ENCODE data around the gene GPNMB. TPM values are rescaled to one million over a fixed set of nuclear protein-coding genes. Genes with fewer than 3 reads are reported as not detected.

GPNMB gene
- total RNA-seq, 2 experiments from 2014 or later = 1.2 to 1.5 TPM

GRCh38 chr7:23226844-23227450, 19.6 kb upstream of the GPNMB start:
- ChIA-PET POLR2A (interaction anchor here (1.1 kb wide), 1 partner anchor 9 kb away, joined by 3 read pairs; no protein-coding TSS in a partner anchor), CTCF (no interaction called here)
- no peak for TF ChIP-seq CTCF (IDR thresholded peaks at IDR 0.05)
- ATAC-seq (no peak), DNase-seq (no peak)
- H3K27me3 Mint-ChIP-seq = peaks cover 6% of the 10 kb centered on the region
- no peaks in the 10 kb centered on the region for H3K9me3 Mint-ChIP-seq
- no peak overlapping the region for H3K4me3 Mint-ChIP-seq
- H3K27ac Mint-ChIP-seq = no peak overlapping the region
- intact Hi-C loops (cut with micrococcal nuclease) = no loop called here
- no peaks in the 10 kb centered on the region for H3K4me1 Mint-ChIP-seq (ENCODE audit: low read depth)
- no peaks in the 10 kb centered on the region for H3K36me3 Mint-ChIP-seq (ENCODE audit: low read depth)

GRCh38 chr7:23228412-23228811, 18.2 kb upstream of the GPNMB start:
- H3K4me1 Mint-ChIP-seq (ENCODE audit: low read depth) = no peaks in the 10 kb centered on the region
- peaks cover 6% of the 10 kb centered on the region for H3K27me3 Mint-ChIP-seq
- H3K27ac Mint-ChIP-seq = no peak overlapping the region
- no peaks in the 10 kb centered on the region for H3K36me3 Mint-ChIP-seq (ENCODE audit: low read depth)
- no peak overlapping the region for H3K4me3 Mint-ChIP-seq
- DNase-seq (no peak), ATAC-seq (no peak)
- no peaks in the 10 kb centered on the region for H3K9me3 Mint-ChIP-seq
- ChIA-PET POLR2A (interaction anchor here (1.1 kb wide), 1 partner anchor 10 kb away, joined by 3 read pairs; no protein-coding TSS in a partner anchor), CTCF (interaction anchor here (0.7 to 1.4 kb wide), 2 partner anchors 16 to 48 kb away, joined by 4 read pairs; no protein-coding TSS in a partner anchor)
- intact Hi-C loops (cut with micrococcal nuclease) = no loop called here
- no peak for TF ChIP-seq CTCF (IDR thresholded peaks at IDR 0.05)

- Mint-ChIP-seq H3K4me1 (ENCODE audit: low read depth) (no peaks in the 10 kb centered on the region), H3K27me3 (no peaks in the 10 kb centered on the region), H3K4me3 (no peak overlapping the region), H3K36me3 (ENCODE audit: low read depth) (no peaks in the 10 kb centered on the region), H3K9me3 (no peaks in the 10 kb centered on the region), H3K27ac (no peak overlapping the region)
- ChIA-PET POLR2A (no interaction called here), CTCF (no interaction called here)
- no peak for TF ChIP-seq CTCF (IDR thresholded peaks at IDR 0.05)
- ATAC-seq = no peak
- no peak for DNase-seq
- intact Hi-C loops (cut with micrococcal nuclease) = no loop called here
Observed at GRCh38 chr7:23230641-23231101, 15.9 kb upstream of the GPNMB start.

GRCh38 chr7:23232966-23233365, 13.6 kb upstream of the GPNMB start:
- Mint-ChIP-seq H3K27me3 (no peaks in the 10 kb centered on the region), H3K4me3 (no peak overlapping the region), H3K9me3 (no peaks in the 10 kb centered on the region), H3K27ac (no peak overlapping the region), H3K4me1 (ENCODE audit: low read depth) (no peaks in the 10 kb centered on the region), H3K36me3 (ENCODE audit: low read depth) (no peaks in the 10 kb centered on the region)
- DNase-seq = no peak
- no peak for TF ChIP-seq CTCF (IDR thresholded peaks at IDR 0.05)
- intact Hi-C loops (cut with micrococcal nuclease) = no loop called here
- ATAC-seq = no peak
- CTCF ChIA-PET = no interaction called here
- POLR2A ChIA-PET = no interaction called here

- Mint-ChIP-seq H3K9me3 (no peaks in the 10 kb centered on the region), H3K4me3 (no peak overlapping the region), H3K36me3 (ENCODE audit: low read depth) (no peaks in the 10 kb centered on the region), H3K27ac (no peak overlapping the region), H3K4me1 (ENCODE audit: low read depth) (no peaks in the 10 kb centered on the region), H3K27me3 (no peaks in the 10 kb centered on the region)
- intact Hi-C loops (cut with micrococcal nuclease) = no loop called here
- TF ChIP-seq CTCF (IDR thresholded peaks at IDR 0.05) = no peak
- ChIA-PET POLR2A (no interaction called here), CTCF (no interaction called here)
- no peak for ATAC-seq
- DNase-seq = no peak
Observed at GRCh38 chr7:23234569-23235296, 11.8 kb upstream of the GPNMB start.

Data from activated CD8-positive, alpha-beta T cell treated with anti-CD3 and anti-CD28 coated beads for 36 hours (primary cell).